Neural crest cell (in vitro differentiated cells): Measurements from ENCODE around the gene FRAT1. TPM values are rescaled to one million over a fixed set of nuclear protein-coding genes. Genes with fewer than 3 reads are reported as not detected.

Experiments
- DNase-seq: peaks from one replicate; pipeline ENCODE4 v3.0.0; 2021; ENCODE audit warnings: low read depth, mixed read lengths, low spot score
- H3K27ac Mint-ChIP-seq: one replicate; pipeline ENCODE4 v1.8.0; 2021; ENCODE audit warnings: mild to moderate bottlenecking, mixed read lengths; ENCODE audit not compliant: unreplicated experiment
- H3K27me3 Mint-ChIP-seq: 2 replicates; pipeline ENCODE4 v1.8.0; 2021; ENCODE audit warnings: low read depth, mild to moderate bottlenecking, mixed read lengths
- H3K36me3 Mint-ChIP-seq: 2 replicates; pipeline ENCODE4 v1.8.0; 2021; ENCODE audit warnings: low read depth, mild to moderate bottlenecking, mixed read lengths
- H3K4me1 Mint-ChIP-seq: 2 replicates; pipeline ENCODE4 v1.8.0; 2021; ENCODE audit warnings: mixed read lengths
- H3K4me3 Mint-ChIP-seq: one replicate; pipeline ENCODE4 v1.8.0; 2021; ENCODE audit warnings: mild to moderate bottlenecking, mixed read lengths
- H3K9me3 Mint-ChIP-seq: 2 replicates; pipeline ENCODE4 v1.8.0; 2021; ENCODE audit warnings: mixed read lengths
- CTCF ChIP-seq: fragments of 200-600 bp; sonication (generic); conservative IDR thresholded peaks from 2 replicates; pipeline ENCODE4 v1.5.0; 2021; ENCODE audit warnings: antibody characterized with exemption, mild to moderate bottlenecking
- total RNA-seq: library from RNA; stranded (reverse); gene quantifications from 2 replicates; pipeline ENCODE4 v1.2.1, GENCODE V29; 2021

FRAT1 gene
- total RNA-seq, 1 donor from 2014 or later = 2.2 TPM

- H3K4me3 Mint-ChIP-seq = no peak overlapping the region
- no peaks in the 10 kb centered on the region for H3K9me3 Mint-ChIP-seq
- H3K4me1 Mint-ChIP-seq = no peaks in the 10 kb centered on the region
- DNase-seq = no peak
- H3K27ac Mint-ChIP-seq = no peak overlapping the region
- TF ChIP-seq CTCF = no peak
- H3K27me3 Mint-ChIP-seq = no peaks in the 10 kb centered on the region
- H3K36me3 Mint-ChIP-seq = no peaks in the 10 kb centered on the region
Measured at GRCh38 chr10:97302088-97302791, 16.8 kb upstream of the FRAT1 start.

- H3K27ac Mint-ChIP-seq = no peak overlapping the region
Measured at GRCh38 chr10:97307441-97307840, 11.6 kb upstream of the FRAT1 start.

GRCh38 chr10:97307866-97308780 is 10.9 kb upstream of the FRAT1 start:
- no peak for TF ChIP-seq CTCF
- Mint-ChIP-seq H3K27me3 (no peaks in the 10 kb centered on the region), H3K27ac (no peak overlapping the region), H3K4me1 (no peaks in the 10 kb centered on the region), H3K9me3 (no peaks in the 10 kb centered on the region), H3K4me3 (no peak overlapping the region), H3K36me3 (no peaks in the 10 kb centered on the region)
- DNase-seq = no peak

More at GRCh38 chr10:97307441-97307840, 11.6 kb upstream of the FRAT1 start:
- no peak for TF ChIP-seq CTCF
- Mint-ChIP-seq H3K9me3 (no peaks in the 10 kb centered on the region), H3K4me1 (no peaks in the 10 kb centered on the region), H3K27me3 (no peaks in the 10 kb centered on the region), H3K36me3 (no peaks in the 10 kb centered on the region), H3K4me3 (no peak overlapping the region)
- no peak for DNase-seq

- Mint-ChIP-seq H3K9me3 (no peaks in the 10 kb centered on the region), H3K4me3 (no peak overlapping the region), H3K27me3 (peaks cover 7% of the 10 kb centered on the region), H3K4me1 (no peaks in the 10 kb centered on the region), H3K27ac (no peak overlapping the region), H3K36me3 (no peaks in the 10 kb centered on the region)
- DNase-seq = no peak
- TF ChIP-seq CTCF = no peak
Measured at GRCh38 chr10:97311111-97311626, 7.9 kb upstream of the FRAT1 start.

GRCh38 chr10:97312897-97313296 is 6.2 kb upstream of the FRAT1 start:
- no peak for TF ChIP-seq CTCF
- H3K27me3 Mint-ChIP-seq = peaks cover 15% of the 10 kb centered on the region
- H3K4me3 Mint-ChIP-seq = no peak overlapping the region
- H3K9me3 Mint-ChIP-seq = no peaks in the 10 kb centered on the region
- no peaks in the 10 kb centered on the region for H3K4me1 Mint-ChIP-seq
- no peaks in the 10 kb centered on the region for H3K36me3 Mint-ChIP-seq
- DNase-seq = no peak
- H3K27ac Mint-ChIP-seq = no peak overlapping the region
